ENCODE data around the gene PSTPIP1. TPM values are rescaled to one million over a fixed set of nuclear protein-coding genes. Genes with fewer than 3 reads are reported as not detected.
A peak's percentile ranks its signal among the peaks of the same experiment; 100 is the strongest.

Gene PSTPIP1
- total RNA-seq = 1 to 10 TPM in 3 of 4 donors, under 1 TPM in 1; 0.57 to 9.9 (median 5.3) TPM

GRCh38 chr15:76994971-76995945 lies at the start of gene PSTPIP1:
PSTPIP1 (plus strand) TSS chr15:76995126; CDS start chr15:76995574, 448 bp downstream.
- Histone ChIP-seq H3K4me1 (peaks cover 0 to 46% (median 30%) of the 10 kb centered on the region in 3 donors), H3K4me3 (peak within 1 kb of the TSS; percentile 3 to 60 (median 33)), H3K27me3 (no peaks in the 10 kb centered on the region), H3K36me3 (no peaks in the 10 kb centered on the region), H3K9me3 (no peaks in the 10 kb centered on the region), H3K27ac (peak within 1 kb of the TSS; percentile 32 to 77 (median 68))
- DNase-seq = no peak
- peak in 1 of 4 donors; percentile 57 for TF ChIP-seq POLR2A (IDR thresholded peaks at IDR 0.05)
- no peak for TF ChIP-seq CTCF (IDR thresholded peaks at IDR 0.05)
- WGBS, 2 donors = 24 to 50% methylated on average over 5 to 9 of the region's 28 CpGs
- intact Hi-C loops (cut with DNase I) = no loop called here

- Histone ChIP-seq H3K4me3 (no peak overlapping the region), H3K4me1 (no peaks in the 10 kb centered on the region), H3K36me3 (peaks cover 0 to 64% (median 0%) of the 10 kb centered on the region in 3 donors), H3K27ac (no peak overlapping the region), H3K9me3 (no peaks in the 10 kb centered on the region), H3K27me3 (no peaks in the 10 kb centered on the region)
- DNase-seq = no peak
- WGBS, 2 donors = 82 to 83% methylated on average over 2 of the region's 2 CpGs
- intact Hi-C loops (cut with DNase I) = no loop called here
- TF ChIP-seq CTCF (IDR thresholded peaks at IDR 0.05) = no peak
- TF ChIP-seq POLR2A (IDR thresholded peaks at IDR 0.05) = no peak
Measured at GRCh38 chr15:76945494-76946093, 49.3 kb upstream of the PSTPIP1 start.

GRCh38 chr15:76947454-76947853 lies 47.5 kb upstream of the PSTPIP1 start:
- no peak for DNase-seq
- TF ChIP-seq CTCF (IDR thresholded peaks at IDR 0.05) (no peak), POLR2A (IDR thresholded peaks at IDR 0.05) (no peak)
- Histone ChIP-seq H3K4me3 (no peak overlapping the region), H3K9me3 (no peaks in the 10 kb centered on the region), H3K27ac (no peak overlapping the region), H3K36me3 (peaks cover 0 to 75% (median 0%) of the 10 kb centered on the region in 3 donors), H3K27me3 (no peaks in the 10 kb centered on the region), H3K4me1 (no peaks in the 10 kb centered on the region)
- WGBS, 2 donors = 78 to 82% methylated on average over 3 of the region's 3 CpGs
- intact Hi-C loops (cut with DNase I) = no loop called here

DNA sequence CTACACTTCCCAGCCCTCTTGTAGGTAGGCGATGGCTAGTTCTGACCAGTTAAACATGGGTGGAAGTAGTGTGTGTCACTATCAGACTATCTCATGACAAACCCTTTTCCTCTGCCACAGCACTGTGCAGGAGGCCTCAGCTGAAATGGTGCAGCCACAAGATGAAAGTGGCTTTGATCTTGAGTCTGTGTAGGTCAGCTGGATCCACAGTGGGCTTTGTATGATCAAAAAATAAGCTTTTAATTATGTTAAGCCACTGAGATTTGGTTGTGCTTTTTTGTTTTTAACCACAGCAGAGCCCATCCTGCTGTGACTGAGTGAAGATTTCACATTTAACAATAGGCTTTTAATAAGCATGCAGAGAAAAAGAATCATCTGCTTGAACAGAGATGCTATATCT lies 43.7 kb upstream of the PSTPIP1 start:
- H3K4me3 ChIP-seq = no peak overlapping the region
- no peaks in the 10 kb centered on the region for H3K27me3 ChIP-seq
- WGBS, 2 donors = 67 to 94% methylated on average over 1 of the region's 1 CpG
- TF ChIP-seq POLR2A (IDR thresholded peaks at IDR 0.05) (no peak), CTCF (IDR thresholded peaks at IDR 0.05) (no peak)
- no peaks in the 10 kb centered on the region for H3K9me3 ChIP-seq
- peaks cover 0 to 45% (median 0%) of the 10 kb centered on the region in 3 donors for H3K36me3 ChIP-seq
- intact Hi-C loops (cut with DNase I) = no loop called here
- DNase-seq = no peak
- H3K27ac ChIP-seq = no peak overlapping the region
- no peaks in the 10 kb centered on the region for H3K4me1 ChIP-seq

- Histone ChIP-seq H3K36me3 (peaks cover 0 to 26% (median 0%) of the 10 kb centered on the region in 3 donors), H3K9me3 (no peaks in the 10 kb centered on the region), H3K27me3 (no peaks in the 10 kb centered on the region), H3K4me1 (no peaks in the 10 kb centered on the region), H3K4me3 (no peak overlapping the region), H3K27ac (no peak overlapping the region)
- intact Hi-C loops (cut with DNase I) = no loop called here
- WGBS, 2 donors = 55 to 61% methylated on average over 3 of the region's 3 CpGs
- TF ChIP-seq CTCF (IDR thresholded peaks at IDR 0.05) = no peak
- TF ChIP-seq POLR2A (IDR thresholded peaks at IDR 0.05) = no peak
- DNase-seq = no peak
Measured at GRCh38 chr15:76953913-76954312, 41.0 kb upstream of the PSTPIP1 start.

All from esophagus squamous epithelium (tissue), 5 donors.